VCaP (cell line): ENCODE data around the gene KIF21A.
A peak's percentile ranks its signal among the peaks of the same experiment; 100 is the strongest.

Experiments used
- H3K27ac ChIP-seq: fragments of 450-650 bp; 2 replicates; pipeline ENCODE4 v1.5.1; 2017
- CTCF ChIP-seq: fragments of 450-650 bp; conservative IDR thresholded peaks from 2 replicates; pipeline ENCODE4 v1.5.1; 2017; ENCODE audit warnings: mild to moderate bottlenecking, moderate library complexity

Gene KIF21A

GRCh38 chr12:39380090-39380489 is 62.8 kb downstream of the KIF21A start:
- H3K27ac ChIP-seq = no peak overlapping the region
- no peak for TF ChIP-seq CTCF

- no peak overlapping the region for H3K27ac ChIP-seq
- TF ChIP-seq CTCF = no peak
Observed at GRCh38 chr12:39378341-39378740, 64.6 kb downstream of the KIF21A start.

DNA sequence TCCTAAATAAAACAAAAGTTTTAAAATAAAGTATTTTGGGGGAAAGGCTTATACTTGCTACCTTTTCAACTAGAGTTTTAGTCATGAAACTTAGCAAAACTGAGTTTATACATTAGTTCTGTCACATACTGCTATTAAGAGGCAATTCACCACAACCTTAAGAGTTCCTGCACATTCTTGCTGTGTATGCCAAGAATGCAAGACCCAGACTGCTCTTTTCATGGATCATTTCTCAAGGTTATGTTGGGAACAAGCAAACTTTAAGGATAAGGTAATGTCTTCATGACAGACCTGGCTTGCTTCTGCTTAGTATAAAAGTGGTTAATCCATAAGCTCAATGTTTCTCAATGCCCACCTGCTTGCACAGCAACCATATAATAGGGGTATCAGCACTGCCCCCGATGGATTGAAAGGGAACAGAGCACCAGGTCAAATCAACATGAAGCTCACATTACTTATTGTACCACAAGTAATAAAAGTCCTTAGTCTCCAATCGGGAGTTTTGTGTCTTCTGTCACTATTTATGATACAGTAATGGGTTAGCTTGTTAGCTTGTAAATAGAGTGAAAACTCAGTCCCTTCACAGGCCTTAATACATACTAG is 67.6 kb downstream of the KIF21A start:
- no peak for TF ChIP-seq CTCF
- H3K27ac ChIP-seq = no peak overlapping the region

DNA sequence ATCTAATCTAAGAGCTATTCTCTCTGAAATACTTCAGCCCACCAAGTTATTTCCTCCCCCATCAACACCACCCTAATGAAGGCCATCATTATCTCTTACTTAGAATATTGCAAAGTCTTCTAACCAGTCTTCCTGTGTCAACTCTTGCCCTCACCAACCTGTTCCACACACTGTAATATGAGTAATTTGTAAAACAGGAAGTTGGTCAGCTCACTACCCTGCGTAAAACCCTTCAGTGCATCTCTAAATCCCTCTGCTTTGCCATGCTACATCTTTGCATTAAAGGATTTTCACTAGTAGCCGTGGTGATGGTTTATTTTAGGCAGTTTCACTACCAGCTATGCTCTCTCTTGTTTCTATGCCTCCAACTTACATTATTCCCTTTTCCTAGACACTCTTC is 70.0 kb downstream of the KIF21A start:
- peak overlapping the region; percentile 5; the same call in 1 of the 2 replicates for H3K27ac ChIP-seq
- TF ChIP-seq CTCF = no peak

DNA sequence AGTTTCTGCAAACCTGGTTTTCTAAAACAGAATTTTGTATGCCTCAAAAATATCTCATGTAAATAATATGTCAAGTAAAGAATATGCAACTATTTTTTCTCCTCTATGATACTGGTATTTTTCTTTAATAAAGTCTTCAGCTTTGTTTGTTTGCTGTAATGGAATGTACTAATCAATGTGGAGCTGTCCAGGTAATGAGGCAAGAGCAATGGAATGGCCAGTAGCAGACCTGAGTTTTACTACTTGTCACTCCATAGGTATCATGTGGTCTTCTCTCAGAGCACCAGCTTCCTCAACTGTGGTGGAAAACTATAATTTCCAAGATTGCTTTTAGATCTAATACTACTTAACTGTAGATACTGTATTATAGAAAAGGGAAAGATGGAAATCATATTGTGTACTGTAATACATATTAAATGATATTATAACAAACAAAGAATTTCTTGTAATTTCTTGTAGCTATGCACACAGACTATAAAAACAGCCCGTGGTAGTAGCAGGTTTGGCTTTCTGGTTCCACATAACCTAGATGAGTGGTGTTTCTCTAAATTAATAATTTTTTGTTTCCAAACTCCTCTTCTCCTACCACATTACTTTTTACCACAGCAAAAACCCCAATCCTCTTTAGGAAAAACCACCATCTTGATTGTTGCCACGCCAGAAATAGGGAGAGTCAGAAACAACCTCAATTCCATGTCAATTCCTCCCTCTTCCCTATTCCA is 70.6 kb downstream of the KIF21A start:
- H3K27ac ChIP-seq = peak overlapping the region; percentile 5; the same call in 1 of the 2 replicates
- TF ChIP-seq CTCF = no peak

DNA sequence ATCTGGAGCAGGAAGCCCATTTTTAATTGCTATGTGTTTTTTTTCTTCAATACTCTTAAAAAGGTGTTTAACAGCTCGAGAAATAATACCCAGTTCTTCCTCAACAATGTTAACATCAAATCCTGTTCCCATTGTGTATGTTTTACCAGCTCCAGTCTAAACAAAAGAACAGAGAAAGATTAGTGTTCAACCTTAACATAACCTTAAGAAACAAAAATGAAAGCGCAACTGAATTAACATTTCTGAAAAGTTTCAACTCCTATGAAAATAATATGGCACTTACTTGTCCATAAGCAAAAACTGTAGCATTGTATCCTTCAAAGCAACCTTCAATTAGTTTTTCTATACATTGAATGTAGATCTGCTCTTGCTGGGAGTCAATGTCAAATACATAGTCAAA is 73.2 kb downstream of the KIF21A start:
- H3K27ac ChIP-seq = no peak overlapping the region
- no peak for TF ChIP-seq CTCF

- TF ChIP-seq CTCF = no peak
- no peak overlapping the region for H3K27ac ChIP-seq
Observed at GRCh38 chr12:39368891-39369290, 74.0 kb downstream of the KIF21A start.
